ENCODE measurements around the gene IGFBP6. TPM values are rescaled to one million over a fixed set of nuclear protein-coding genes. Genes with fewer than 3 reads are reported as not detected.
"Not testable (repeated sequence)": the region's sequence is repeated elsewhere in the genome, so short reads cannot be mapped to it uniquely, and the experiment has no call there.

Gene IGFBP6
- total RNA-seq, 1 donor from 2014 or later: 22.8 TPM

DNA sequence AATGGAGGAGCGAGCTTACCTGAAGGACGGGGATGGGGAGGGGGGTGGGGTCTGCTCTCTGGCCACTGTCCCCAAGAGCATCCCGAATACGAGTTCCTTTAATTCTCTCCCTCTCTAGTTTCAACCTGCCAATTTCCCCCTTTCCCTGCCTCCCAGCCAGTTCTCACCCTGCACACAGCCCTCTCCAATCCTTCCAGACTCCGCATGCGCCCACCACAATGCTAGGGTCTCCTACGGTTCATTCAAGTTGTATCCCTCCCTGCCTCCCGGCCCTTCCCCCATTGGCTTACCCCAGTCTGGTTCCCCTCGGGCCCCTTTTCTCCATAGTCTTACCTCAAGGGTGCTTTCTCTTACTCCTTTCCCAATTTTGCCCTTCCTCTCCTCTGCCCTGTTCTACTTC, 708 bp upstream of the IGFBP6 start:
- no peak for DNase-seq (ENCODE audit: low spot score)

DNA sequence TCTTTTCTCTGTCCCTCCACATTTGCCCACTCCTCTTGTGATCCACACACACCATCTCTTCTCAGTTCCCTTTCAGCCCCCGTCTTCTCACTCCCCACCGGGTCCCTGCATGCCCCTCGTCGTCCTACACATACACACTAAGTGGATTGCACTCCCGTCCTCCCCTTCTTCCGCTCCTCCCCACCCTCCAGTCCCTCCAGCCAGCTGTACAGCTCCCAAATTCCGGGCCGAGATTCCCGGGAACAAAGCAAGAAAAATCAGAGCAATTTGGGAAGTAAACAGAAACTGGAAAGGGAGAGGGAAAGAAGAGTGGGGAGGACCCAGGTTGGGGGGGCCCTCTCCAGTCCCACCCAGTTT, 282 bp upstream of the IGFBP6 start:
- no peak for DNase-seq (ENCODE audit: low spot score)

DNA sequence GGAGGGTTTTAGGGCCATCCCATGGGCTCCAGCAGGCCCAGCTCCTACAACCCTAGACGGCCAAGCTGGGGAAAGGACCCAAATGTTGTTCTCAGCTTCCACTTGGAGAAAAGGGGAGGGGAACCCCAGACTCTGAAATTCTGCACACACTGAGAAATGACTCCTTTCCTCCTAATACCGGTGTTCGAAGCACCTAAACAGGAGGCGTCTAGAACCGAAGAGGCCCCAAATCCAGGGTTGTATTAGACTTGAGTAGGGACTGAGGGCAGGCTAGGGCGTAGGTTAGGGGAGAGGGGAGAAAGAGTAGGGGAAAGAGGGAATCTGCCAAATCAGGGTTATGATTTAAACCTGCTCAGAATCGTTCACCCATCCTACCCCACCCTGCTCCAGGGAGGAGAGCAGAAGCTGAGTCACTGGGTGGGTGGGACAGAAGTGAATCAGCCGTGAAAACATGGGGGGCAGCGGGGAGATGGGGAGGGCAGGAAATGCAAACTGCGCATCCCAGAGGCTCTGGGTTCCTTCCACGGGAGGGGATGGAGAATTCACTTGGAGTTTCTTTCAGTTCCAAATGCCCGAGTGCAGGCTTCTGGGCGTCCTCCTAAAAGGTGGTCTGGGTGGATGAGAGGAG, 1.0 kb downstream of the IGFBP6 start:
- no peak for DNase-seq (ENCODE audit: low spot score)

DNA sequence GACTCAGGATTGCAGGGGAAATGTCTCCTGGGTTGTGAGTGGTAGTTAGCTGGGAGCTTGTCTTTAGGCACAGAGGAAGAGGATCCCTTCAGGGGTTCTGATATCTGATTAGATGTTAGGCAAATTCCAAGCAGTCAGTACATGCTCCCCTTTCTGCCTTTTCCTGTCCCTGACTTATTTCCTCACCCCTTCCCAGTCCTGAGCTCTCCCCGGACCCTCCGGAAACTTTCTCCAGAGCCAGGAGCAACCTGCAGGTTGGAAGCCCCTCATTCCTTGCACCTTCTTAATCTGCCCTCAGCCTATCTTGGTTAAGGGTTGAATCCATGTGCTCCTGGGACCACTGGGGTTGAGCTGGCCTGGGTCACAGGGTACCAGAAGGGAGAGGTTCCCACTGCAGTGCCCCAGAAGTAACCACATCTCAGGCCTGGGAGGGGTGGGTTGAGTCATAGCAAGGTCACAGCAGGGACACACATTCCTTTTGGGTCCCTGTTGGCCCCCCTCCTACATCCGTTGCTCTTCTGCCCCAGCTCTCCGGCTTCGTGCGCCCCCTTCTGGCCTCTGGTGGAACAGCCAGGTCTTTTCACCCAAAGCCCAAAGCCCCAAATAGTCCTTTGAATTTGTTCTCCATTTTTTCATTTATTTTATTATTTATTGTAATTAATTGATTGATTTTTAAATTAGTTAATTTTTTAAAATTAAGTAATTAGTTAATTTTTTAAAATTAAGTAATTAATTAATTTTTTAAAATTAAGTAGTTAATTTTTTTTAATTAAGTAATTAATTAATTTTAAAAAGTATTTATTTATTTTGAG, 1.8 kb downstream of the IGFBP6 start:
- DNase-seq (ENCODE audit: low spot score): peak; percentile 89

DNA sequence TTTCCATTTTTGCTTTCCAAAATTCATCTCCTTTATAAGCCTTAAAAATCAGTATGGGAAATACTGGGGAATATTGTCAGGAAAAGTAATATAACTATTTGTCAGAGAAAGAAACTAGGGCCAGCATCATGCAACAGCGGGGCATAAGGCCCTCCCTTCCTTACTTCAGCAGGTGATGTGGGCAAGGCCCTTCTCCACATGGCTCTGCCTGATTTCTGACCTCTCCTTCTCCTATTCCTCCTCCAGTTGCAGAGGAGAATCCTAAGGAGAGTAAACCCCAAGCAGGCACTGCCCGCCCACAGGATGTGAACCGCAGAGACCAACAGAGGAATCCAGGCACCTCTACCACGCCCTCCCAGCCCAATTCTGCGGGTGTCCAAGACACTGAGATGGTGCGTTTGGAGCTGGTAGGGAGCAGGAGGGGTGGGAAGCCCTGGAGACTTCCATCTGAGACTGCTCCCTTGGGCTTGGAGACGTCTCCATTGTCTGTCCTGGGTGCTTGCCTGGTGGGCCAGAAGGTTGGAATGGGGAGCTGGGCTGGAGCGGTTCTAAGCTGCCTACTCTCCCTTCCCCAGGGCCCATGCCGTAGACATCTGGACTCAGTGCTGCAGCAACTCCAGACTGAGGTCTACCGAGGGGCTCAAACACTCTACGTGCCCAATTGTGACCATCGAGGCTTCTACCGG, 3.1 kb downstream of the IGFBP6 start:
- no peak for DNase-seq (ENCODE audit: low spot score)

DNA sequence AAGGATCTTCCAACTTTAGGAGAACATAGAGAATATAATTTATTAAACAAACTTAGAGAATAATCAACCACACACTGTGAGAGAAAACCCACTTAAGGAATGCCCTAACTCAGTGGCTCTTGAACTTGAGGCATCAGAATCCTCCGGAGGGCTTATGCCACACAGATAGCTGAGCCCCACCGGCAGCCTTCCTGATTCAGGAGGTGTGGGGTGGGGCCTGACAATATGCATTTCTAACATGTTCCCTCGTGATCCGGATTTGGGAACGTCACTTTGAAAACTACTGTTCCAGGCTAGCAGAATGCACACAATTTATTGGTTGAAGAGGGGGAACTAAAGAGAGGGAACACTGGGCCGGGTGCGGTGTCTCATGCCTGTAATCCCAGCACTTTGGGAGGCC, 3.8 kb downstream of the IGFBP6 start:
- no peak for DNase-seq (ENCODE audit: low spot score)

DNA sequence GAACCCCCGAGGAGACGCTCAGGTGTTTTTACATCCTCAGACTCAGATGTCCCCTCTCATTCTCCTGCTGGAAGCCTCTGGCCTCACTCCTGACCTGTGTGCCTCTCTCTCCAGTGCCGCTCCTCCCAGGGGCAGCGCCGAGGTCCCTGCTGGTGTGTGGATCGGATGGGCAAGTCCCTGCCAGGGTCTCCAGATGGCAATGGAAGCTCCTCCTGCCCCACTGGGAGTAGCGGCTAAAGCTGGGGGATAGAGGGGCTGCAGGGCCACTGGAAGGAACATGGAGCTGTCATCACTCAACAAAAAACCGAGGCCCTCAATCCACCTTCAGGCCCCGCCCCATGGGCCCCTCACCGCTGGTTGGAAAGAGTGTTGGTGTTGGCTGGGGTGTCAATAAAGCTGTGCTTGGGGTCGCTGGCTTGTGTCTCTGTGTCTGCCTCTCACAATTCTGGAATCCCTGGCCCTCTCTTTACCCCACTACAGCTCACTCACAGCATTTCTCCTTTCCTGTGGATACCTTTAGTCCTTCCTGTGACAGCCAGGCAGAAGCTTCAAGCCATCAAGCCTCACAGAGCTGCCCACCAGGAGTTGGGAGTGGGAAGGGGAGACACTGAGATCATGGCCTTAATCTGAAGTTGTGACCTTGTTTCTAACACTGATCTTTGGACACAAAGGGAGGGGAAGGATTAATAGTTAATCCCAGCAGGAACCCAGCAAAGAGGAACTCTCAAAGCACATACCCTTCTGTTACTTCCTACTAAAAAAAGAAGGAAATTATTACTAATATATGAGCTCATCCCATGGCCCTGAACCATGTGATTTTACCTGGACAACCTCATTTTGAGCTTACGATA, 4.7 kb downstream of the IGFBP6 start:
- no peak for DNase-seq (ENCODE audit: low spot score)

DNA sequence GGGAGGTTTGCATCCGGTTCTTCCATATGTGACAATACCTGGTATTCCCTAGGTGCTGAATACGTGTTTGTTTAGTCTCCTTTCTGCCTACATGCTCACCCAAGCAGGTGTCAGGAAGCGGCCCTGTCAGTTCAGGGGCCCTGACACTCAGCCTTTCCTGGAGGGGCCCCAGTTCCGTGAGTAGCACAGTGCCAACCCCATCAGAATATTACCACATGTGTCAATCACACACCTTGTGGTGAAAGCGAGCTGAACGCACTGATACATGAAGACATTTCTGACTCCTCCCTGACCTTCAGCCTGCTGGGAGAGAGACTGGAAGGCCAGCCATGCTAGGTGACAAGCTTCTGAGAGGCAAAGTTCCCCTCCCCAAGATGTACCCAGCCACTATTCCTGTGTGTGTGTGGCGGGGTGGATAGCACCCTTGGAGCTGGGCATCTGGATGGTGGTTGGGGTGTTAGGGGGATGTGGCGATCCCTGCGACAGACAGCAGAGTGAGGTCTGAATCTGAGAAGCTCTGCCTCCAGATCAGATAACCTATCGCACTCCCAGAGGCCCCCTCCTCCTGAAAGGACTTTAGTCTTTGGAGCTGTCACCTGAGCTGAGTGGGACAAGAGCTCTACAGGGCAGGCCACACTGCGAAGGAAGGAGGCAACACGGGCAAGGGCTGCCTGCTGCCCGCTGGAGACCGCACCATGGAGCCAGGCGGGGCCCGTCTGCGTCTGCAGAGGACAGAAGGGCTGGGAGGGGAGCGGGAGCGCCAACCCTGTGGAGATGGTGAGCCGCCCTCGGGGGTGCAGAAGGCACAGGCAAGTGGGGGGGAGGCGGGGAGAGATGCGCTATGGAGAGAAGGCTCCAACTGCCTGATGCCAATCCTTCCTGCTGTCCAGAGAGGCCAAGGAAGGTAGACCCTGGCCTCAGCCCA, 5.7 kb downstream of the IGFBP6 start, which contains the start of gene SOAT2:
SOAT2 (plus strand) TSS at position 604 of the 925 bp plus-strand sequence; CDS start at position 696, 92 bp downstream.
- no peak for DNase-seq (ENCODE audit: low spot score)

DNA sequence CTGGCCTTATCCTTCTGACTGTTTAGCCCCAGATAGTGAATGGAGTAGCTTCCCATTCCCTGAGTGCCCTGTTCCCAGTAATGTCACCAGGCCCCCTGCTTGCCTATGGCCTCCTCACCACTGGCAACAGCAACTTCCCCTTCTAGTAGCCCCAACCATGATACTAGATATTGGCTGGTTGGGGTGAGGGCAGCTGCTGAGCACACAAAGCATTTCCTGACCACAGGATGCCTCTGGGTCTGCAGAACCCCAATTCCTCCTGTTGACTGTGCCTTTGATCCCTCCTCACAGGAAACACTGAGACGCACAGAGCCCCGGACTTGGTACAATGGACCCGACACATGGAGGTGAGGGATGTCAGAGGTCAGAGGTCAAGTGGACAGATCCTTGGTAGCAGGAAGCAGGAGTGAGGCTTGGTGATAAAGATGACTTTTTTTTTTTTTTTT, 6.4 kb downstream of the IGFBP6 start:
- no peak for DNase-seq (ENCODE audit: low spot score)

DNA sequence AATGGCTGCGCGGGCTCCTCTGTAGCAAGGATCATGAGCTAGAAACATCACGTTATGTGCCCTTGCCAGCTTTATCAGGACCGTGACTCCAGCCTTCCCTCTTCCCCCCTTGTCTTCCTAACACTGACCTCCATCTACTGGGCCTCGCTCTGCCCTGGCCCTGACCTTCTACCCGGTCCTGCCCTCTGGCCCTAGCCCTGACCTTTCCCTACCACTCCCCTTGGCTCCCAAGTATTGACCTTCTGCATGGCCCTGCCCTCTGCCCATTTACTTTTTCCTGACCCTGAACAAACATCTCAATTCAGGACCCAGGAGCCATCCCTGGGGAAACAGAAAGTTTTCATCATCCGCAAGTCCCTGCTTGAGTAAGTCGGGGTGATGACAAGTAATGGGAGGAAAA, 7.8 kb downstream of the IGFBP6 start:
- no peak for DNase-seq (ENCODE audit: low spot score)

DNA sequence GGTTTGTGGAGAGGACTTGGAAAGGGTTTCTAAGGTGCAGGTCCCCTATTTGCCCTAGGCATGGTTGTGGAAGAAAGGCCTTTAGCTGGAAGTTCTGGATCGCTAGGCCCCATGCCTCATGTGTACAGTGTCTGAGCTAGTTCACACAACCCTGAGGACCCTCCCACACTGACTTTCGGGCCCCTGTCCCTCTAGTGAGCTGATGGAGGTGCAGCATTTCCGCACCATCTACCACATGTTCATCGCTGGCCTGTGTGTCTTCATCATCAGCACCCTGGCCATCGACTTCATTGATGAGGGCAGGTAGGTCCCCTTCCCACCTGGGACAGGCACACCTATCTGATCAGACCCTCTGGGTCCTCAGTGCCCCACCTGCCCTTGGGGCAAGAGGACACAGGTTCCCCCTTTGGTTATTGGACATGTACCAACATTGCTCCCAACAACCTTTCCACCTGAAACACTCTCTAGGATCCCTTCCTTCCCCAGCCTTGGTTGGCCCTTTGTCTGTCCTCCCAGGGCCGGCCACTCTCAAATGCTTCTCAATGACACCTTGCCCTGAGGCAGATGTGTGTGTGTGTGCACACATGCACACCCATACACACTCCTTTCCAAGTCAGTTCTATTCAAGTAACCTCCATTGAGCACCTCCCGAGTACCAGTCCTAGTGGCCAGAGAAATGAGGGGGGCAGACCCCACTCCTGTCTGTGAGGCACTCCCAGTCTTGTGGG, 8.4 kb downstream of the IGFBP6 start:
- DNase-seq (ENCODE audit: low spot score): no peak

DNA sequence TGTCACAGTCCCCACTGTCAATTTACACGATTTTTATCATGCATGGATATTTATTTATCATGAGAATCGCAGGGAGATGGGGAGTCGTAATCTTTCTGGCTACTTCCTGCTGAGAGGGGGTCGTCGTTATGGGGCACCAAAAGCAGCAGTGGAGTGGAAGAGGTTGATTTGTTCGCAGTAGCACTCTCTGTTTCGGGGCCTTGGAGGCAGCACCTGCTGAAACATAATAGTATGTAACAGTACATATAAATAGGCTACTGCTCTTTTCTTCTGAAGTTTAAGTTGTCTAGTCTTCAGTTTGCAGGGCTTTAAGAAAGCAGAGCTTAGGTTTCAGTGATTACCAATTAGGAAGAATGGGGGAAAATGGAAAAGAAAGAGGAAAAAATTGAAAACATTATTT, 9.7 kb downstream of the IGFBP6 start:
- no peak for DNase-seq (ENCODE audit: low spot score)

DNA sequence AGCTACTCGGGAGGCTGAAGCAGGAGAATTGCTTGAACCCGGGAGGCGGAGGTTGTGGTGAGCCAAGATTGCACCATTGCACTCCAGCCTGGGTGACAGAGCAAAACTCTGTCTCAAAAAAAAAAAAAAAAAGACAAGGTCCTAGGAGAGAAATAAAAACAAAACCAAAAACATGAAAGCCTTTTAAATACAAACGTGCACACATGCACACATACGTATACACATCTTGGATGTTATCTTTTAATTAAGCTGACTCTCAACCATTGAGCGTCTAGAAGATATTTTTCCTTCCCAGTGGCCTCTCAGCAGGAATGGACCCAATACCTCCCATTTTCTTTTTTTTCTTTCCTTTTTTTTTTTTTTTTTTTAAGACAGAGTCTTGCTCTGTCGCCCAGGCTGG, 15.0 kb downstream of the IGFBP6 start:
- not testable (repeated sequence) for DNase-seq (ENCODE audit: low spot score)

DNA sequence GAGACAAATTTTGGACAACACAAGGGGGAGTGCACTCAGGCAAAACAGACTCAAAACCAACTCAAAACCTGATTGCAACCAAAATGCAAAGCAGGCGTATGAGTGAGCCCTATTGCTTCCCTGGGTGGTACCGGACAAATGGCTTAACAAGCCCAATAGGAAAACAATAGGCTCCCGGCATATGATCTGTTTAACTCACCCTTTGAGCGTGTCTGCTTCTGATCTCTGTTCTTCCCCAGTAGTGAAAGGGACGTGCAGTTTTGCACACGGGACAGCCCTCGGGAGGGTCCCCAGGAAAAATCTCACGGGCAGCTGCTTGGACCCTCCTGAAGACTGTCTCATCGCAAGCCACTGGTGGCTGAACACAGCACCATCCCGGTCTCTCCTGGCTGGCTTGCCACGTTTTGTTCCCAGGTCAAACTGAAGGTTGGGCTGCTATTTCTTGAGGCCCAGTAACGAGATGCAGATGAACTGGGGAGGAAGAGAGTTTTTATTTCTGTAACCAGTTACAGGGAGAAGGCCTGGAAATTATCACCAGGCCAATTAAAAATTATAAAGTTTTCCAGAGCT, 15.8 kb downstream of the IGFBP6 start:
- no peak for DNase-seq (ENCODE audit: low spot score)

DNA sequence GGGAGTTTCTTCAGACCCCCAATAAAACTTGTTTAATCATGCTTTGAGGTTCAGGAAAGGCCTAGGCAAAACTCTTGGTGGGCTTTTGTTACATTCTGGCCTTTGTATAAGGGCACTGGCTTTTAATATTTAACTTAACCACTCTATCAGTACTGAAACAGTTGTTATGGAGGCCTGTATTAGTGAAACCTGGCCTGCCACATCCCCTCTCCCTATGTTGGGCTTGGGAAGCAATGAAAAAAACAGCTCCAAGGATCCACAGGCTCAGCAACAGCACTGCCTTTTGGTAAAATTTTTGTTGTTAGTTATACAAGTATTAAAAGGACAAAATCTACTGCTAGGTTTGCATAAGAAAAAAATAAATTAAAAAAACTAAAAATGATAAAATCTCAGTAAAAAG, 16.5 kb downstream of the IGFBP6 start:
- DNase-seq (ENCODE audit: low spot score): no peak

DNA sequence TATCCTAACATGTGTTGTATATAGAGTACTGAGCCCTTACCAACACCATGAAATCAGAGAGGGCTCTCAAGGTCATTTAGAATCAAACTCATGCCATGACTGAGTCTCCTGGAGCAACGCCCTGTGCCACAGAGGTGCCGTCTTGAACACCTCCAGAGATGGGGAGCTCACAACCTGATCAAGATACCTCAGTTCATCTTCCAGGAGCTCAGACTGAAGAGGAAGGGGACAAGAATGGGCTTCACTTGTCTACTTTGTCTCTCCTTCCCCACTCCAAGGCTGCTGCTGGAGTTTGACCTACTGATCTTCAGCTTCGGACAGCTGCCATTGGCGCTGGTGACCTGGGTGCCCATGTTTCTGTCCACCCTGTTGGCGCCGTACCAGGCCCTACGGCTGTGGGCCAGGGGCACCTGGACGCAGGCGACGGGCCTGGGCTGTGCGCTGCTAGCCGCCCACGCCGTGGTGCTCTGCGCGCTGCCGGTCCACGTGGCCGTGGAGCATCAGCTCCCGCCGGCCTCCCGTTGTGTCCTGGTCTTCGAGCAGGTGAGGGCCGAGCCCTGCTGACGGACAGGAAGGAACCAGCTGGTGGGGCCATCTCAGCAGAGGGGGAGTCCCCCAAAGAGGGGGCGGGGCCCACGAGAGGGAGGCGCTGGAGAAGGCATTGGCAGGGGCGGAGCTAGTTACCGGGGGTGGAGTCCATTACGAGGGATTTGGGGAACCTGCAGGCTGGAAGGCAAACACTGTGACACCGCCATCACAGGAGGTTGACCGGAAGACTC, 17.8 kb downstream of the IGFBP6 start:
- no peak for DNase-seq (ENCODE audit: low spot score)

DNA sequence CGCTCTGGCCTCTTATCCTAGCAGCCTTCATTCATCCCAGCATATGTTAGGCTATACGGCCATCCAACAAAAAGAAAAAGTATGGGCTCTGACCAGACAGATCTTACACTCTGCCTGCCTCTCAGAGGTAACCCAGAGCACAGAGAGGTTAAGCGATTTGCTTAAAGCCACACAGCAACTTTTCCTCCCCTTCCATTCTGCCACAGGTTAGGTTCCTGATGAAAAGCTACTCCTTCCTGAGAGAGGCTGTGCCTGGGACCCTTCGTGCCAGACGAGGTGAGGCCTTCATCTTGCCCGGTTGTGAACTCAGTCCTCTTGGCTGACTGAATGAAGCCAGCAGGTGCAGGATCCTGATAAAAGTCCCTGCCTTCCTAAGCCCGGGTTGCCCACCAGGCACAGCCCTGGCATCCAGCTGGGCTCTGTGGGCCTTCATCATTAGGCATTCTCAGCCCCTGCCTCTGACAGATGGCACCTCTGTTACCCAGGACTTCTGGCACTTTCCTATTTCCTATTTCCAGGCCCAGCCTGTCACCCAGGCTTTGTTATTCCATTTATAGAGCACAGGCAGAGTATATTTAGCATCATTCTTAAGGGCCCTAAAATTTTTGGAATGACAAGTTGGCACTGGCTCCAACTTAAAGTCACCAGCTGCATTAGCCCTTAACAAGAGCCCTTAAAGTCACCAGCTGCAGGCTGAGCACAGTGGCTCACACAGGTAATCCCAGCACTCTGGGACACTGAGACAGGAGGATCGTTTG, 18.6 kb downstream of the IGFBP6 start:
- no peak for DNase-seq (ENCODE audit: low spot score)

DNA sequence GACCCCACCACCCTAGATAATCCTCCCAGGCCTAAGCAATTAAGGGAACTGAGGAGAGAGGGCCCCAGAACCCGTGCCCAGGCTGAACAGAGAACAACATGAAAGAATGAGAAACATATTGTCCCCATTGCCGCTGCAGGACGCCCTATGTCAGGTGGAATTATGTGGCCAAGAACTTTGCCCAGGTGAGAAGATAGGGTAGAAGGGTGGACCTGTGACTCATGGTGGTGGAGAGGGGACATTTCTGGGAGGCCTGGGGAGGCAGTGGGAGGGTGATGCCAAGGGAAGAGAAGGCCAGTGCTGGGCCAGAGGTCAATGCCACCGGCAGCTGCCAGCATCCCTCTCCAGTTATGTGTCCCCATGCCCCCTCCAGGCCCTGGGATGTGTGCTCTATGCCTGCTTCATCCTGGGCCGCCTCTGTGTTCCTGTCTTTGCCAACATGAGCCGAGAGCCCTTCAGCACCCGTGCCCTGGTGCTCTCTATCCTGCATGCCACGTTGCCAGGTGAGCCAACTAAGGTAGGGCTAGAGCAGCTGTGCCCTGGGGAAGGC, 21.4 kb downstream of the IGFBP6 start:
- DNase-seq (ENCODE audit: low spot score): no peak
